GOT3 (cell line): ENCODE measurements around the gene WFDC6.

Experiments used
- DNase-seq: peaks from one replicate; lab custom pipeline; 2025; ENCODE audit warnings: mixed read lengths; lab: John Stamatoyannopoulos, UW

WFDC6 gene

DNA sequence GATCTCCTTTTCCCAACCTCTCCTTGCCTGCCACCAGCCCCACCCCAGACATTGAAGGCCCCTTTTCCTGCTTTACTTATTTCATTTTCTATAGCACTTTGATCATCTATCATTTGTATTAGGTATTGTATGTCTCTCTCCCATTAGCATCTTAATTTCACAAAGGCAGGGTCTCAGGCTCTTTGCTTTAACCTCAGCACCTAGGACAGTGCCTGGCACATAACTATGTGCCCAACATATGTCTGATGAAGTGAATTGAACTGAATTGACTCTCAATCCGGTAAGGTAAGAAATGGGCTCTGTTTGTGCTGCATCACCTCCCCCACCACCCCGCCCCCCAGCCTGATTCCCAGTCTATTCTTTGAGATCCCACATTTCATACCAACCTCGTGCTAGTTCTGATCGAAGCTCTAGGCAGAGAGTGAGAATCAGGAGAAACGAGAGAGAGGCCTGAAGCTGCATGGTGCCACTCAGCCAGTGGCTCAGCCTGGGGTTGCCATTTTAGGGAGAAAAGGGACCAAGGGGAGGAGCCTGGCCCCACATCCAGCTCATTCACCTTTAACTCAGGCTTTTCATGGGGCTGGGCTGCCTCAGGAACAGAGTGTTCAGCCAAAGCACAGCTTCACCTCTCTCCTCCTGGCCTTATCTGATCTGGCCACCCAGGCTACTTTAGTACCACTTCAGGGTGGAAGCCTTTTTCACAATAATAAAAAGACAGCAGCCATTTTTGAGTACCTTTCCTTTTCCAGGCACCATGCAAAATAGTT, 24.0 kb downstream of the WFDC6 start, which contains the start of gene SPINT3:
SPINT3 (minus strand) TSS at position 476 of the 767 bp plus-strand sequence; CDS start at position 462, 14 bp downstream.
- DNase-seq, result no peak

DNA sequence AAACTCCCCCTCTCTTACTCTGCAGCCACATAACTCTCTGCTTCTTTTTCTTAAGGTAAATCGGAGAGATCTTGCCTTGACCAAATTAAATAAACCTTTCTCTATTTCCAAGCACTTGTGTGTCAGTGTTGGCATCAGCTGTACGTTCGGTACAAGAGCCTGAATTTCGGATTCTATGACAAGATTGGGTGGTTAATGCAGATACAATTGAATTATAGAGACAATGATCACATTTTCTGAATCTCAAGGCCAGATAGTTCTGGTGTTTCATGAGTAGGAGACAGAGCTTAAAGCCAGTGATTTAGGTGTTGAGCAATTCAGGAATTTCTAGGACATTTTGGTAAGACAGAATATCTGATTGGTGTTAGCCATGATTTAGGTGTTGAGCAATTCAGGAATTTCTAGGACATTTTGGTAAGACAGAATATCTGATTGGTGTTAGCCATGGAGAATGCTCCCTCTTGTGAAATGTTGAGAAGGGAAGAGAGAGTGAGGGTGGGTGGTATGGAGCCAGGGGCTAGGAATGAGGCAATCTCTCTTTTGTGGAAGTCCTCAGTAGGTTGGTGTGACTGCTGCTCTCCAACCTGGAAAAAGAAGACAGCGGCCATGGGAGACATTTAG, 28.9 kb downstream of the WFDC6 start:
- no peak for DNase-seq

DNA sequence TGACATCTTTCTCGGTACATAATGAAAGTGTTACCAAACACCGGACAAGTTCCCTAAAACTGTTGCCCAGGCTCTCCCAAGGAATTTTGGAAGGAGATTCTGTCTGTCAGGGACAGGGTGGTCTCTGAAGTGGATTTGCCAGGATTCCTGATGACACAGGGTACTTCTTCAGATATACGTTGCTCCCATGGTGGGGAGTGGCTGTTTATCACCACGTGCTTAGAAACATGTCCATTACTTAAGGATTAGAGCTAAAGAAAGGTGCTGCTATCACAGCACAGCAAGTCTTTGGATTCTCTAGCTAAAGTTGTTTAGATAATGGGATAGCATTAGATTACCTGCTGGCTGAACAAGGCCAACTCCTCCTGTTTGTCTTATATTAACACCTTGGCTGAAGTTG, 30.2 kb downstream of the WFDC6 start:
- no peak for DNase-seq

DNA sequence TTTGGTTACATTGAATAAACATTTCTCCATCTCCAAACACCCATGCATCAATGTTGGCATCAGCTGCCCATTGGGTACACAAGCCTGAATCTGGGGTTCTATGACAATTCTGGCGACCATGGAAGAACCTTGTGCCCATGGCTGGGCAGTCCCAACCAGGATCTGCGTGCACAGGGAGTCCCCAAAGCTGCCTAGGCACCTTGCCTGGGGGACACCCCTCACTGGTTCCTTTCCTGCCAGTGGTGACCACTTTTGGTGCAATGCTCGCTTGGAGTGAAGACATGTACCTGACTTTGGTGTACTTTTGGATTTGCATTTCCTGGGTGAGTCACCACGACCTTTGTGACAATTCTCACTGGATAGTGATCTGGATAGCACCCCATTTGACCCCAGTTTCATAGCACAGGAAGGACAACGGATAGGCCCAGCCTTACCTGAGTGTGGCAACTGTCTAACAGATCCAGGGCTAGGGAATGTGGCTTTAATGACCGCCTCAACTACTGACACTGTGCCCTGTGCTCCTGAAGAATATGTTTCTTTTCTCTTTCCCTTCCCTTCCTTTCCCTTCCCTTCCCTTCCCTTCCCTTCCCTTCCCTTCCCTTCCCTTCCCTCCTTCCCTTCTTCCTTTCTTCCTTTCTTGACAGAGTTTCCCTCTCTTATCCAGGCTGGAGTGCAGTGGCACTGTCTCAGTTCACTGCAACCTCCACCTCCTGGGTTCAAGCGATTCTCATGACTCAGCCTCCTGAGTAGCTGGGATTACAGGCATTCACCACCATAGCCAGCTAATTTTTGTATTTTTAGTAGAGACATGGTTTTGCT, 31.0 kb downstream of the WFDC6 start:
- DNase-seq, result no peak

DNA sequence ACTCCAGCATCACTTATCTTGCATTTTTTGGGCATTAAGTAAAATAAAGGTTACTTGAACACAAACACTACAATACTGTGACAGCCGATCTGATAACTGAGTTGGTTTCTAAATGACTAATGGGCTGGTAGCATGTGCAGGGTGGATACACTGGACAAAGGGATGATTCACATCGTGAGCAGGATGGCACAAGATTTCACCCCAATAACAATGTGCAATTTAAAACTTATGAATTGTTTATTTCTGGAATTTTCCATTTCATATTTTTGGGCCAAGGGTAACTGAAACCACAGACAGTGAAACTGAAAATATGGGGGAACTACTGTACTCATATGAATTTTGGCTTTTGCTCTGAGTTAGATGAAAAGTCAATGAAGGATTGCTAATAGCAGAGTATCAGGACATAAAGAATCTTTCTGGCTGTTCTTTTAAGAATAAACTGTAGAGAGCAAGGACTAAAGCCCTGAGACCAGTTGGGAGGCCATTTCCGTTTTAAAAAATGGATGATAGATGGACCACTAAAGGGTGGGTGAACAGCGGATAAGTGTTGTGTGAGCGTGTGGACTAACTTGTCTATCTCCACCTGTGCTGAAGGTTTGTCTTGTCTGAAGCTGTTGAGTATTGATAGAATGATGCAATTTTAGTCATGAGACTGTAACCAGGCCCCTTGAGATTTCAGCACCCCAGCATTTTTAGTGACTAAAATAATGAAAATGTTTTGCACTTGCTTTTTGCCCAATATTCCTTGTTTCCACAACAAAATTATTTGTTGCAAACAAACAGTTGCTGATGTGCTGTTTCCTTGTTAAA, 32.1 kb downstream of the WFDC6 start:
- no peak for DNase-seq

DNA sequence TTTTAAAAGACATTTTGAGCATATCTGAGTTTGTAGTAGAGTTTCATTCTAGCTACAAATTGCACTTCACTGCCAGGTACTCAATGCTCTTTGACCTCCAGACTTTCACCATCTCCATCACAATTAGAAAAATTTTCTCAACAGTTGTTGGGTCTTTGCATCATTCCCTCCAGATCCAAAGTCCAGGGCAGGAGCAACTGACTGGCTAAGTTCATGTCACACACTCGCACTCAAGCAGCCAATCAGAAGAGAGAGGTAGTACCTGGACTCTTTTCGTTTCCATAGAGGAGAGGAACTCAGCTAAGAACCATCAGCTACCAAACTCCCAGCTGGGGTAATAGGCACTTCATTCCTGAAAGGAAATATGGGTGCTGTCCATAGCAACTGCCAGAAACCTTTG, 32.9 kb downstream of the WFDC6 start:
- no peak for DNase-seq

DNA sequence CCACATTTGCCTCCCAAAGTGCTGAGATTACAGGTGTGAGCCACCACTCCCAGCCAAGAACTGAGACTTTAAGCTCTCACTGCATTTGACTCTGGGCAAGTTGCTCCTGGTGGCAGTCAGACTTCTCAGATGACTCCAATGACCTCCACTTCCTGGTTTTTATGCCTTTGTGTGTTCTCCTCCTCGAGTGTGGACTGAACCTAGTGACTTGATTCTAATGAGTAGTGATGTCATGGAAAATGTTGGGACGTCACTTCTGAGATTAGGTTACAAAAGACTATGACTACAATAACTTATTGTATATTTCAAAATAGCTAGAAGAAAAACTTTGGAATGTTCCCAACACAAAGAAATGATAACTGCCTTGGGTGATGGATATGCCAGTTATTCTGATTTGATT, 35.9 kb downstream of the WFDC6 start:
- DNase-seq, result no peak

DNA sequence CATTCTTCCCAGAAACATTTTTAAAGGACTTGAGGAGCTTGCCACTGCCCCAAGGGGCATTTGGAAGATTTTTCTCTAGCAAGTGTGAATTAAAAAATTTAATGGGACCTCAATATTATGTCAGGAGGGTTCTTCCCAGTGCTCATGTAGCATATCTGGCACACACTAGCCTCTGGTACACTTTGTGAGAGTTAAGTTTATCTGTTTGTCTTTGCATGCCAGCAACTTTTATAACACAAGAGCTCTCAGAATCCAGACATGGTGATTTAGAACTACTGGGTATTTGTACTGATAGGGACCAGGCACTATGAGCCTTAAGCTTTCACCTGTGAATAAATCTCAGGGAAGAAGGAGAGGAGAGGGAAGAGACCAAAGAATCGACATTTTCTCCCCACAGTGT, 36.7 kb downstream of the WFDC6 start:
- DNase-seq, result no peak

DNA sequence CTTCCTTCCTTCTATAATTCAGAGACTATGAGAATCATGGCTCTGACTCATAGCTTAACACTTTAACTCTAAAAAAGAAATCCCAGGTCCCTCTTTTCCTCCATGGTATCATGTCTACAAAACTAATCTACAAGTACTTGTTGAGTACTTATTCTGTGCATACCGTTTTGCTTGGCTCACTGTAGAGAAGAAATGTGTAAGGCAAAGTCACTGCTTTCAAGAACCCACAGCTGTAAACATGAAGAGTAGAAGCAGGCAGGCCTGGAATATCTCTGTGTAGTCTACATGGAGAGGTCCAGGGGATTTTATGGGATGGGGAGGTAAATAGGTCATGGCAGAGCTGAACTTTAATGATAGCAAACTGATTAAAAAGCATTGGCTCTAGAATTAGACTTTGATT, 37.7 kb downstream of the WFDC6 start:
- DNase-seq, result no peak

DNA sequence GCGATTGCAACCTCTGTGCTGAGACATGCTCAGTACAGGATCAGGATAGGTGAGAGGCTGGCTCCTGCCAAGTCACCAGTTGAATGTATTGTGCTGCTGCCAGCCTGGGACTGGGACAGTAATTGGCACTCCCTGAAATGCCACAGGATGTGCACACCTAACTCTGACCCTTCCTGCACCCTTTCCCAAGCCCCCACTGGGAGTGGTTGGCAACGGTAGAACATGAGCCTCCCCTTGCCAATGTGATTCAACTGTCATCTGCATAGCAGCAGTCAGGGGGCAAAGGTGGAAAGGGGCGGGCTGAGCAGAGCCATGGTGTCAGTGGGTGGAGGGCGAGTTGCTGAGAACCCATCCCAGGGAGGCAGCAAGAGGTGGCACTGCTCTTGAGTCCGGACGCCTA, 39.3 kb downstream of the WFDC6 start:
- no peak for DNase-seq

DNA sequence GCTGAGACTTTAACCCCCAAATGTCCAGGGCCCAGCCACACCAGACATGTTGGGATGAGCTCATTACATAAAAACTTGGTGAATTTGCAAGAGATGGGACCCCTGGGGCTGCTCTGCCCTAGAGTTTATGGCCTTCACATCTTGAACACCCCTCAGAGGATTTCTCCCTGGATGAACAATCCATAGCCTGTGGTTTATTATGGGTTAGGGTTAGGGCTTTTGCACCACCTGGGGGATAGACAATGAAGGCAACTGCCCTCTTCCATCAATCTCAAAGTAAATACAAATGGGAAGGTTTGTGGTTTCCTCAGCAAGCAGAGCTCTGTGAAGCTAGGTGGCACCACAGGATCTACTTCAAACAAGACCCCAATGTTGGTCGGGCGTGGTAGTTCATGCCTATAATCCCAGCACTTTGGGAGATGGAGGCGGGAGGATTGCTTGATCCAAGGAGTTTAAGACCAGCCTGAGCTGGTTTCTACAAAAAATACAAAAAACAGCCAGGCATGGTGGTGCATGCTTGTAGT, 41.2 kb downstream of the WFDC6 start:
- no peak for DNase-seq

DNA sequence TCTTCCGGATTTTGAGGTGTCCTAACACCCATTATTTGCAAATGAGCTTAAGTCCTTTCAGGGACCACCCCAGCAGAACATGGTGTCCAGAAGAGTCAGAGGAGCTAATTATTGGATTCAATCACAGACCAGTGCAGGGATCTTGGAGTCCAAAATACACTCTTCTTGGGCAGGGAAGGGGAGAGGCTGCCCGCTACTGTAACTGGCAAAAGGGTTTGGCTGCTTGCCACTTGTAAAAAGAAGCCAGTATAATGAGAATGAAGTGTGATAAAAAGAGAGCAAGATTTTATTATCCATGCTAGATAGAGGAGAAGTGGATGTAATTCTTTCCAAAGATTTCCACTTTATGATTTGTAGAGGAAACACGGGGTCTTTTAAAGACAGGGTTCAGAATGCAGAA, 43.1 kb downstream of the WFDC6 start:
- DNase-seq, result no peak

DNA sequence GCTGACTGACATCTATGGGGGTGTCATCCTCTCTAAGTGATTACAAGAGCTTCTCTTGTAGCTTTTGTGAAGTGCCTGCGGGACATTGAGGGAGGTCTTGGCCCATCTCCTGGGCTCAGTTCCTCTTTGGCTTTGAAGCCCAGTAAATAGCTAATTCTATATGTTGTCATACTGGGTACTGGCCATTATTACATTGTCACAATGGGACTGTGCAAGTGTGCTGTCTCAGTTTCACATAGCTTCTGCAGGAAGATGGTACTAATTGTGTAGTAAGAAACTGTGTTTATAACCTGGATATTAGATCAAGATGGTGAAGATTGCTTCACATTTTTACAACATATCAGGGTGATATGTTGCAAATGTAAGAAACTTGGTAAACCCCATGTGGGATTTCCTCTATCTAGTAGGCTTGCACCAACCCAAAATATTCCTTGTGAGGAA, 43.8 kb downstream of the WFDC6 start:
- DNase-seq, result no peak

DNA sequence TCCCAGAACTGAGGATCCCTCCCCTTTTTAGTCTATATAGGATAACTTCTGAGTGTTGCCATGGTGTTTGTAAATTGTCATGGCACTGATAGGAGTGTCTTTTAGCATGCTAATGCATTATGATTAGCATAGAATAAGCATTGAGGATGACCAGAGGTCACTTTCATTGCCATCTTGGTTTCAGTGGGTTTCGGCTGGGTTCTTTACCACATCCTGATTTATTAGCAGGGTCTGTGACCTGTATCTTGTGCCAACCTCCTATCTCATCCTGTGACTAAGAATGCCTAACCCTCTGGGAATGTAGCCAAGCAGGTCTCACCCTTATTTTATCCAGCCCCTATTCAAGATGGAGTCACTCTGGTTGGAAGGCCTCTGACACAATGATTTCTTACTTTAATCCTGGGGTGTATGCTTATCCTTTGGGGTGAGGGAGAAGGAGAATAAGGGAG, 50.2 kb downstream of the WFDC6 start:
- DNase-seq, result no peak

DNA sequence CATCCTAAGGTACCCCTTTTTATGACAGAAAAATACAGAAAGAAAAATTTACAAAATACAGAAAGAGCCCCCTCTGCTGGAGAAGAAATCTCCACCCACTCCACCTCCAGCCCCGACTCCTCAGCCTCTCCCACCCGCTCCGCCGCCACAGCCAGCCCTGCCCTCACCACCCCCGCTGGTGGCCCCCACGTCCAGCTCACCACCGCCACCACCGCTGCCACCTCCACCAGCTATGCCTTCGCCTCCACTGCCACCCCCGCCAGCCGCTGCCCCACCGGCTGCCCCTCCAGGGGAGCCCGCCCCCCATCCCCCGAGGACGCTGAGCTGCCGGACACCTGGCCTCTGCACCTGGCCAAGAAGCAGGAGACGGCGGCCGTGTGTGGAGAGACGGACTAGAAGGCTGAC, 52.0 kb downstream of the WFDC6 start:
- no peak for DNase-seq

DNA sequence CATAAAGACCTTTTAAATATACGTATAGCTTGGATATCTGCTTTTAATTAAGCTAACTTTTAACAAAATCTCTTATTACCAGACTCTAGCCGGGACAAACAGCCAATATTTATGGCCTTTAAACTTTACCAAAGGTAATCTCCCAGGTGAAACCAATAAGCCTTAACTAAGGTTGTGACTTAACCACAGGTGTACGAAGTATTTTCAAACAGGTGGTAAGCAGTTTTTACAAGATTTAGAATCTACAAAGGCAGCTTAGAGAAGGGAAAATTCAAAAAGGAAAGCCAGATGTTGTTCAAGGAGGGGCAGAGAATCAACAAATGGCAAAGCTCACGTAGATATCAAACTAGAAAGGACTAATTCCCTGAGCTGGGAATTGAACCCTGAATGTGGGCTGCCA, 53.9 kb downstream of the WFDC6 start:
- DNase-seq, result no peak

DNA sequence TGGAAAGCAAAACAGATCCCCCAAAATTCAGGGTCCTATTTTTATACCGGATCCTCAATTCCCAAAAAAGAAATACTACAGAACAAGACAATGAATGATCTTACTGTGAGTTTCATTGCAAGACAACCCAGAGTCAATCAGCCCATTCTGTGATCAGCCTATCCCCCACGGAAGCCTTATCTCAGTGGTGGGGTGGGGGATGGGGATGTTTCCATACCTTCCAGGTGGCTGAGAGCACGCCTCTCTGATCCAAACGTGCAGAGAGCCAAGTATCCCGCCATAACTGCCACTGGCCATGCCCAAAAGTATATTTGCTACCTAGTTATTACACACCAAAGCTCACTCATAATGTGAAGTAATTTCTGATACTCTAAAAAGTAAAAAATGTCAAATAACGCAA, 54.6 kb downstream of the WFDC6 start:
- no peak for DNase-seq
